ENCODE measurements around the gene ZNF618. TPM values are rescaled to one million over a fixed set of nuclear protein-coding genes. Genes with fewer than 3 reads are reported as not detected.

The ZNF618 gene
- total RNA-seq, 1 experiment from 2014 or later = 22.0 TPM

- DNase-seq (ENCODE audit: low spot score) (no peak), ATAC-seq (no peak)
- Mint-ChIP-seq H3K27me3 (ENCODE audit: low read depth) (no peaks in the 10 kb centered on the region; the same call in 1 of the 2 replicates), H3K36me3 (no peaks in the 10 kb centered on the region), H3K27ac (no peak overlapping the region), H3K4me3 (no peak overlapping the region), H3K9me3 (peaks cover 2% of the 10 kb centered on the region; the same call in 1 of the 2 replicates), H3K4me1 (peaks cover 4% of the 10 kb centered on the region; the same call in 1 of the 2 replicates)
- ChIA-PET POLR2A (no interaction called here), CTCF (interaction anchor here (0.6 to 1.1 kb wide), 3 partner anchors 9 to 188 kb away, joined by 3 to 4 read pairs (median 3); no protein-coding TSS in a partner anchor)
- TF ChIP-seq CREM (CRISPR knock-in tag; IDR thresholded peaks at IDR 0.05) (no peak), TEAD4 (CRISPR knock-in tag; IDR thresholded peaks at IDR 0.05) (no peak), SMAD3 (CRISPR knock-in tag; IDR thresholded peaks at IDR 0.05; ENCODE audit: borderline replicate concordance) (no peak), CDX4 (CRISPR knock-in tag; IDR thresholded peaks at IDR 0.05; ENCODE audit: borderline replicate concordance) (no peak), SOX15 (CRISPR knock-in tag; IDR thresholded peaks at IDR 0.05) (no peak), ZNF138 (CRISPR knock-in tag; conservative IDR thresholded peaks at IDR 0.05) (no peak)
Observed at GRCh38 chr9:113851873-113852272, 24.2 kb upstream of the ZNF618 start.

GRCh38 chr9:113853333-113853732 is 22.8 kb upstream of the ZNF618 start:
- ChIA-PET POLR2A (no interaction called here), CTCF (interaction anchor here (0.7 to 1.5 kb wide), 5 partner anchors 46 to 217 kb away, joined by 3 to 6 read pairs (median 4); no protein-coding TSS in a partner anchor)
- peak; percentile 36 for DNase-seq (ENCODE audit: low spot score)
- Mint-ChIP-seq H3K27ac (no peak overlapping the region), H3K36me3 (no peaks in the 10 kb centered on the region), H3K4me3 (no peak overlapping the region), H3K4me1 (peaks cover 14% of the 10 kb centered on the region), H3K9me3 (no peaks in the 10 kb centered on the region), H3K27me3 (ENCODE audit: low read depth) (no peaks in the 10 kb centered on the region; the same call in 1 of the 2 replicates)
- ATAC-seq = peak; percentile 92
- peak; percentile 13; the same call in 1 of the 2 replicates for TF ChIP-seq CTCF (IDR thresholded peaks at IDR 0.05)
- TF ChIP-seq NFE2L1 (CRISPR knock-in tag; IDR thresholded peaks at IDR 0.05) = no peak

GRCh38 chr9:113854310-113854709 is 21.8 kb upstream of the ZNF618 start:
- Mint-ChIP-seq H3K27ac (peak overlapping the region; percentile 65; the same call in 1 of the 2 replicates), H3K27me3 (ENCODE audit: low read depth) (no peaks in the 10 kb centered on the region; the same call in 1 of the 2 replicates), H3K36me3 (no peaks in the 10 kb centered on the region), H3K4me3 (no peak overlapping the region), H3K4me1 (peaks cover 19% of the 10 kb centered on the region), H3K9me3 (no peaks in the 10 kb centered on the region)
- ATAC-seq = no peak; the same call in 1 of the 2 replicates
- DNase-seq (ENCODE audit: low spot score) = no peak
- CTCF ChIA-PET = interaction anchor here (0.7 to 1.5 kb wide), 9 partner anchors 23 to 254 kb away, joined by 3 to 6 read pairs (median 4); no protein-coding TSS in a partner anchor
- POLR2A ChIA-PET = interaction anchor here (0.7 kb wide), 1 partner anchor 124 kb away, joined by 4 read pairs; no protein-coding TSS in a partner anchor
- TF ChIP-seq TP53 (CRISPR knock-in tag; IDR thresholded peaks at IDR 0.05) = no peak
- no peak for TF ChIP-seq ZBTB21 (CRISPR knock-in tag; IDR thresholded peaks at IDR 0.05; ENCODE audit: borderline replicate concordance)
- no peak for TF ChIP-seq FOXK1 (CRISPR knock-in tag; IDR thresholded peaks at IDR 0.05)
- TF ChIP-seq SMAD3 (CRISPR knock-in tag; IDR thresholded peaks at IDR 0.05; ENCODE audit: borderline replicate concordance) = no peak
- TF ChIP-seq ZNF512 (CRISPR knock-in tag; IDR thresholded peaks at IDR 0.05; ENCODE audit: borderline replicate concordance) = no peak
- TF ChIP-seq ZNF423 (CRISPR knock-in tag; IDR thresholded peaks at IDR 0.05) = no peak
- no peak for TF ChIP-seq HMGXB4 (CRISPR knock-in tag; IDR thresholded peaks at IDR 0.05)
- no peak for TF ChIP-seq PREB (CRISPR knock-in tag; IDR thresholded peaks at IDR 0.05; ENCODE audit: borderline replicate concordance)
- TF ChIP-seq NFATC4 (CRISPR knock-in tag; IDR thresholded peaks at IDR 0.05) = no peak
- no peak for TF ChIP-seq OVOL2 (CRISPR knock-in tag; IDR thresholded peaks at IDR 0.05; ENCODE audit: borderline replicate concordance)
- TF ChIP-seq FOXP1 (CRISPR knock-in tag; IDR thresholded peaks at IDR 0.05; ENCODE audit: borderline replicate concordance) = no peak
- no peak for TF ChIP-seq GABPB1 (CRISPR knock-in tag; IDR thresholded peaks at IDR 0.05)
- TF ChIP-seq FOXJ3 (CRISPR knock-in tag; IDR thresholded peaks at IDR 0.05; ENCODE audit: borderline replicate concordance) = no peak
